GM18502 (cell line): Measurements from ENCODE around the gene HOXC6.
"Not testable (repeated sequence)": the region's sequence is repeated elsewhere in the genome, so short reads cannot be mapped to it uniquely, and the experiment has no call there.

ENCODE experiments used
- ATAC-seq: cut with Tn5 transposase; IDR thresholded peaks from one replicate; pipeline ENCODE4 v1.9.1; 2021; ENCODE audit warnings: mild to moderate bottlenecking; ENCODE audit not compliant: unreplicated experiment, poor library complexity

Gene HOXC6

DNA sequence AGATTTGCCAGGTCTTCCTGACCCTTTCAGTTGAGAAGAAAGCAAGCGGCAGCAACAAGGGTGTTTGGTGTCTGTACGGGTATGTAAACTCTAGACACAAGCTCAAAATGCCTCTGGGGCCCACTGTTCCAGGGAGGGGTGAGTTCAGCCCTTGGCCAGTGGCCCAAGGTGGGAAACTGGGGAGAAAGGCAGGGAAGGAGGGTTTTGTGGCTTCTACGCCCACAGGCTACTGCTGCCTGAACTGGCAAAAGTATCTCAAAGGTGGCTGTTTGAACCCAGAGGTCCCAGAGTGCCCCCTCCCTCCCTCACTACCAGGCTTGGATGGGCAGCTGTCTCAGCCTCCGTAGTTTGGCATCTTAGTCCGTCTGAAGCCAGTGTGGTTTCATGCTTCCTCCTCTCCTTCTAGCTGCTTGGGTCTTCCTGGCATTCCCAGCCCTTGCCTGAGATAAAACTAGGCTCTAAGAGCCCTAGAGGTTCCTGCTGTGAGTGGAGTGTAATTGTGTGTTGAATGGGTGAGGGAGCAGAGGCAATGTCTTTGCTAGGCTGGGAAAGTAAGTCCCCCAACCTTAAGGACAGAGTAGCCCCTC is 10.1 kb downstream of the HOXC6 start:
- ATAC-seq = no peak

DNA sequence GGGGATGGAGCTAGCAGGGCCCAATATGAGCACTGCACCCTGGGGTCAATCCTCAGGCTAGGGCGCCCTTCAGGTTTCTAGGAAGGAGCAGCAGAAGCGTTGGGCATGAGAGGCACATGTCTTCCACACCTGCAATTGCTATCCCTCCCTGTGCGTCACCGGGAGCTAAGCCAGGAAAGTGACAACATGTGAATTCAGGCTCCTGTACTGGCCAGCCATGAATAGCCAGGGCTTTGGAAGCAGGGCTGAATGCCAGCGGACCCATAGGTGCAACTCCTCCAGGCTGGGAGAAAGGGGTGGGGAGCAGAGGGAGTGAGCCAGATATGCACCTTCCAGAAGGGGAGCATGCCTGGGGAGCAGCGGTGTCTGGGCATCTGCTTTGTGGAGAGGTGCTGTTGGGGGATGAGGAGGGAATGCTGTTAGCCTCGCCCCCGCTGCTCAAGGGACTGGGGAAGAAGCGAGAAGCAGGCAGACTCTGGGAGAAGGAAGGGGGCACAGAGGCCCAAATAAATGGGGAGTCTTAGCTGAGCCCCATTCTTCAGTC is 10.7 kb downstream of the HOXC6 start:
- ATAC-seq = no peak

DNA sequence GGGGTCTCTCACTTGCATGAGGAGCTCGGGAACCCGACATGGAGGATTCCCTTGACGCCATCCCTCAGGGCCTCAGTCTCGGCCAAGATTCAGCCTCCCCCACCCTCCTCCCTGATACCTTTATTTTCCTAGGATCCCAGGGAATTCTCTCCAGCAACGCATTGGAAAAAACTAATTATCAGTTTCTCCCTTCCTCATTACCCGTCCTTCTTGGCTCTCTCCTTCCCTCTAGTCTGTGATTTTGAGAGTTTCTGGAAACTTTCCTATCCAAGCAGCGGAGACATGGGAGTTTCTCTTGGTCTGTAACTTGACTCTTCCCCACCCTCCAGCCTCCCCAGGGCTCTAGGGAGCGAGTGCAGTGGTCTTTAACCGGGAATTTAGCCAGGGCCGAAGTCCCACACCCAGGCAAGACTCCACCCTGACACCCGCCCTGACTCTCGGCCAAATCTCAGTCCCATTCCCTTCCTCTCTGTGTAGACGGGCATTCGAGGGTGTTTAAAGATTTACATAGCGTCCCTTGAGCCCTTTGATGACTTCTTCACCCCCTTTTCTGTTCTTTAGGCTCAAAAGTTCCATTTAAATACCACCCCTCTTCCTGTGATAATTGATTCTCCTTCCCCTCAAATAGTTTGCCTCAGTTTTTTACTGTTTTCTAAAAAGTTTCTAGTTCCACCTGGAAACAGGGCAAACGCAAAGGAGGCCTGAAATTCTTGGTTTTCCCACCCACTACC is 11.3 kb downstream of the HOXC6 start:
- ATAC-seq = no peak

DNA sequence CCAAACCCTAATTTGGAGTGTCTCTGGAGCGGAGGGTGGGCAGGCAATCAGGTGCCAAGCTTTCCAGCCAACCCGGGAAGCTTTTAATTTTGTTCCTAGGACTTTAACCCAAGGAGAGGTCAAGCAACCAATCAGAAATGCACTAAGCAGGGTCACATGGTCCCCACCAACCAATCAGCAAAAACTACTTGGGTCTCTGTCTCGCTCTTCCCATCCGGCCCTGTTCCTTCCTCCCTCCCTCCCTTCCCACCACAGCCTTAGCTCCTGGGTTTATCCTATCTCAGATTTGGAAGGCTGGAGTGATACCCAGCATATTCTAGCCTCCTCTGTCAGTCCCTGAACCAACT is 11.9 kb downstream of the HOXC6 start:
- ATAC-seq = no peak

DNA sequence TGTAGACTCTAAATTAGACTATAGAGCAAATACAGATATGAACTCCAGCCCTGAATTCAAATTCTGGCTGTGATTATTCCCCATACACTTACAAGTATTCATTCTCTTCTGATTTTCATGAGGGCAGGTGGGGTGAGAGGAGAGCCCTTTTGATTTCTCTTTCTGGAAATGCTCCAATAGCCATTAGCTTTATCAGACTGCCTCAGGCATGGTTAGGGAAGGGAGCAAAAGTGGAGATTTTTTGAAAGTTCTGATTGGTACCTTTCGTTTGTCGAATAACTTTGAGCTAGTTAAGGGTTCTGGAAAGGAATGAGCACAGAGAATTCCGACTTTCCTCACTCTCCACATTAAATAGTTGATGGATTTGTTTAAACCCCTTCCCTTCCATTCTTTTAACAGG is 12.4 kb downstream of the HOXC6 start:
- no peak for ATAC-seq

DNA sequence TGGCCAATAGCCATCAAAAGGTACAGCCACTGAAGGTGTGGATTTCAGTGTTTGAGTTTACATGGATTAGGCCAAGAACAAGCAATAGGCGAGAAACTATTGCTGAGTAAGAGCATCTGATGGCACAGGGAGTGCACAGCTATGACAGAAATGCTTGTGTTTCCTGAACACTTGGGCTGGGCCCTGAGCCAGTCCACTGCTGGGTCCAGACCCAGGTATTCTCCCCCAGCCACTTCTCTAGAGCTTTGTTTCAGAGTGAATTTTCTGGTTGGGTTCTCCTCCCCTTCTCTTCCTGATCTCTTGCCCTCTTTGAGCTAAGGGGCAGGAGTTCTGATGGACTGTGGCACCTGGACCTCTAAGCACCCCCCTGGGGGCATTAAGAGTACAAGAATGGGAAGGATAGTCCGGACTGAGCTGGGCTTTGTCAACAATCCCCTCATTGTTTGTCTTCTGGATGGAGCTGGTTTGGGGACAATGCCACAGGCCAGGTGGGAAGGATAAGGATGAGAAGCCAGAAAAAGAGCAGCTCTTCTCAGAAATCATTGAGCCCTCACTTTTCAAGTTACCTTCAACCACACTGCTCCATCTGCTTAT is 13.0 kb downstream of the HOXC6 start:
- no peak for ATAC-seq

DNA sequence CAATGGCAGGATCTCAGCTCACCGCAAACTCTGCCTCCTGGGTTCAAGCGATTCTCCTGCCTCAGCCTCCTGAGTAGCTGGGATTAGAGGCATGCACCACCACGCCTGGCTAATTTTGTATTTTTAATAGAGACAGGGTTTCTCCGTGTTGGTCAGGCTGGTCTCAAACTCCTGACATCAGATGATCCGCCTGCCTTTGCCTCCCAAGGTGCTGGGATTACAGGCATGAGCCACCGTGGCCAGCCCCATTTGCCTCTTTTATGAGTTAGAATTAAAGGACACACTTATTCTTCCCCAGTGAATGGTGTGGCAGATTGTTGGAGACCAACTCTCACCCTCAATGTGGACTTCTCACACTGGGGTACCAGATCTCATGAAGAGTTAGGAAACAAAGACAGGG is 13.8 kb downstream of the HOXC6 start:
- not testable (repeated sequence) for ATAC-seq

DNA sequence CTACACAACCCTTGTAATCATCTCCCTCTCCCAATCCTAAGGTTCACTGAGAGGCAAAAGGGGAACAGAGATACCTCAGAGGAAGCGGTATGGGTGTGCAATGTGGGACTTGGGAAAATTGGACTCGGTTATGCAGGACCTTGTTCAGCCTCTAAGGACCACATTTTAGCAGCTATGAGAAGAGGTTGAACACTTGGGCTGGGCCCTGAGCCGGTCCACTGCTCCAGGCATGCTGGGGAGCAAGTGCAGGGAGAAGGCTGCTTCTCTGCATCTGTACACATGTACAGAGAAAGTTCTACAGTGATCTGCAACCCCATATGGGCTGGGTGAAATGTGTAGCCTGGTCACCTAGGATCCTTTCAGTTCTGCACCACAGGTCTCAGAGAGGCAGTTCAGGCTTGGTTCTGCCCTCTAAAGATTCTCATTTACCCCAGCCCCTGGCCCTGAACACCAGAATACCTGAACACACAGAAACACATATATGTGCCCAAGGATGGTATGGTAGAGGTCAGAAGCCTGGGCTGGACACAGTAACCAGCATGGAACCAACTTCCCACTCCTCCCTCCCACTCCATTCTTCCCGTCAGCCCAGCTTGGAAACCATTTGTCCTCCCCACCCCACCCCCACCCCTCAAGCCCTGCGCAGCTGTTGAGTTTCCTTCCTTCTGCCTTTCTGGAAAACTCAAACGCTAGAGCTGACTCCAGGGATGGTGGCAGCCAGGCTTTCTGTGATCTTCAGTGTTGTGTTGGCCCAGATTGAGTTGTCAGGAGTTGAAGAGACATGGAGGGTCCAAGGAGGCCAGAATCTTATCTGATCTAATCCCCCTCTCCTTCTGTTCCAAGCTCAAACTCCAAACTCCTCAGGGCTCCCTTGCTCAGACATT is 15.0 kb downstream of the HOXC6 start:
- ATAC-seq = no peak

DNA sequence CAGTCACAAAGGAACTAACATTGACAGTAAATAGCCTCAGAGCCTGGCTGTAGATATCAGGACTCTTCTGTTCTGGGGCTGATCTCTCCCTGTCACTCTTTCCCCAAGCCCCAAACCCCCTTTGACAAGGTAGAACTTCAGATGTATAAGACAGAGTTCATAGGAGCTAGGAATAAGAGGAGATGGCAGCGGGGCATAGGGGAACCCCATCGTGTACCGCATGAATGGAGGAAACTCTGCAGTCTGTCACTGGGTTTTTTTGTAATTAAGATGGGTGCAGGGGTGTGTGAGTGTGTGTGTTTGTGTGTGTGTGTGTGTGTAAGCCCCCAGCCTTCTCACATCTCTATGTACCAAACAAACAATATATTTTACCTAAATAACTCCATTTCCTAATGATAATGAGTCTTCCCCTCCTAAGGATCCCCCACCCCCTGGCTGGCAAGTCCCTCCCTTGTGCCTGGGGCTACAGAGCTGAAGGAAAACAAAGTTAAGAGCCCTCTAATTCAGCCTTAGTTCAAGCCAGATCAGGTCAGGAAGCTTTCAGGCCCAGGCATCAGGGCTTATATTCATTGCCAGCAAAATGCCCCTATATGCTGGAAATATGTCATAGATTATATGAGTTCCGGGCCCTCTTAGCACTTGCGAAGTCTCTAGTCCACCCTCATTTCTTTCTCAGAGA is 16.3 kb downstream of the HOXC6 start:
- no peak for ATAC-seq

DNA sequence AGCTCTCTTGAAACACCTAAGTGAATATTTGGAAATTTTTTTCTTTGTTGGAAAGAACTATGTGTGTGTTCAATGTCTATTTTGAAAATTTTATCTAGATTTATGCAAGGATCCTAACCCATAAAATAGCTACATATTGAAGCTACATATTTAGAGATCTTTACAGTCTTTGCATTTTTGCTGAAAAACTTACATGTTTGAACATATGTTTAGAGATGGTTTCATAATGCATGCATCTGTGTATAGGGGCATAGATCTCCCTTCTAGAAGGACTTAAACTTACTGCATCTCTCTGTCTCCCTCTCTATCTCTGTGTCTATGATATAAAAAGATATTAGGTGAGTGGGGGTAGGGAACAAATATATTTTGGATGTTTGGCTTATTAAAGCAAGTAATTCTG is 17.2 kb downstream of the HOXC6 start:
- ATAC-seq = no peak

DNA sequence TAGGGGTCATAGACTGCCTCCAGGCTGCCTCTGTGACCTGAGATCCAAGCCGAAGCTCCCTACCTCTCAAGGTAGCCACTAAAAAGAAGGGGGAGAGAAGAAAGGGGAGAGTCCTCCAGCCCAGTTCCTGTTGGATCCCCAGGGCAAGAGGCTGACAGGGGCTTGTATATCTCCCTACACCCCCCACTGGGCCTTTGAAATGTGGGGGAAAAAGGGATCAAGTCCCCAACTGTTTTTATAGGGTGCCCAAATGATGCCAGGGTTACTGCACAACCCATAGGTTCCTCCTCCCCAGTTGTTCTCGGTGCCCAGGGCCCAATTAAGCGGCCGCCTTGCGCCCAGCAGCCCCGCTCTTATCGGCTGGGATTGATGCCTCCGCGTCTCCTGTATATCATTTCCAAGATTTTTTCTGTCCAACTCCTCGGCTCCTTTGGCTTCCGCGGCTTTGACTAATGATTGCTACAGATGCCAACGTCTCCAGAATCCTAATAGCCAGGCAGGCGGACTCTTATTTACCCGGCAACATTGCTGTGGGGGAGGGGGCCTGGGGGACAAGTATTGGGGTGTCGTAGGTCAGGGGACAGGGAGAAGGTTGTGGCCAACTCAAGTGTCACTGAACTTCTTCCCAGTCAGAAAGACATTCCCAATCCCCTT is 17.8 kb downstream of the HOXC6 start:
- no peak for ATAC-seq

DNA sequence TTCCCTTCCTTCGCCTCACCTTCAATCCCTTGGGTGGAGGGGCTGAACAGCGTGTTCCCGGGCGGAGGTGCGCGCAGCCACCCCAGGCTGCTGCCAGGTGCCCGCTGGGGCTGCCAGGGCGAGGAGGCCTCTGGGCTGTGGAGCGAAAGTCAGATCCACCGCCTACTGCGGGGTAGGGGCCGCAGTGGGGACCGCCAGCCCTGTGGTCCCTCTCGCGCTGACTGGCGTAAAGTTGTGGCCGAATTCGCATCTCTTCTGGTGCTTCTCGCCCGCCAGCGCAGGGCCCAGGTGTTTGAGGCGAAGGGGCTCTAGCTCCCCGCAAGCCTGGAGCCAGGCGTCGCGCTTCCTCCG is 18.5 kb downstream of the HOXC6 start:
- no peak for ATAC-seq

DNA sequence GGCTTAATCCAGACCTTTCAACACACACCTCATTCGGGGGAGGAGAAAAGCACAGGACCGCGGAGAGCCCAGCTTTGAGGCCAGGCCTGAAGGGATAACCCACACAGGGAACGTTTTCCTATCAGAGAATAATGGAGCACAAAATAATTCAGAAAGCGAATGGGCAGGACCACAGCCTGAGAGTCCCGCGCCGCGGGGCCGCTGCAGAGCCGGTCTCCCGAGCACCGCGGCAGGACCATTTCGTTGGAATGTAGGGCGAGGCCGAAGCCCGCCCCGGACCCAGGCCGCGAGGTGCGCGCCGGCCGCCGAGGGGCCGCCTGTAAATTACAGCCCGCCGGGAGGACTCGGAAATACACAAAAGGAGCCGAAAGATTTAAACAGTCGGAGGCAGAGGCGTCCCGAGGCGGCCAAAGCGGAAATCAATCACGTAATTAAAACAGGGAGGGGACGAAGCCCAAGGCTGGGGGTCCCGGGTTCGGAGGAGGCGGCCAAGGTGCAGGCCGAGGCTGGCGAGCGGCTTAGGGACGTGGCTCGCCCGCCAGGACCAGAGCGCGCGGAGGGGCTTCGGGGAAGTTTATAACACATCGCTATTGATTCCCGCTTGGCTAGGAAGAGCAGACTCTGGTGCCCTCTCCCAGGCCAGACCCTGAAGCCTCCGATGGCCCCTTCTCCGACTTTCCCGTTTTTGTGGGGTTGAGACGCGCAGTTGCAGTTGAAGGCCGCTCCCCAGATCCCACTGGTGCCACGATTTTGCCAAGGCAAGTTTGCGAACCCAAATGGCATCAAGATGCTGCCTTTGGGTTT is 19.1 kb downstream of the HOXC6 start:
- ATAC-seq = no peak

DNA sequence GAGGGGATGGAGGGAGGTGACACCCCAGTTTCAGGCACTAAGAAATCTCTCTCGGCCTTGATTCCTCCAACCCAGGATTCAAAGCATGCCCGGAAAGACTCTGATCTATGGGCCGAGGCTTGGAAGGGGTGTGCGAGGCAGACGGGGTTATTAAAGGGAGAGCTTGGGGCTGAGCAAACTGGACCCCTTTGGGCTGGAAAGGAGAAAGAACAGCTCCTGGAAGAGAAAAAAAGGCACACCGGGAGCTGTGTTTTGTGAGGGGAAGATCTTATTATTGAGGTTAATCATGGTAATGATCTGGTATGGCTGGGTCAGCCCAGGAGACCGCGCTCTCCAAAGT is 19.7 kb downstream of the HOXC6 start:
- no peak for ATAC-seq

DNA sequence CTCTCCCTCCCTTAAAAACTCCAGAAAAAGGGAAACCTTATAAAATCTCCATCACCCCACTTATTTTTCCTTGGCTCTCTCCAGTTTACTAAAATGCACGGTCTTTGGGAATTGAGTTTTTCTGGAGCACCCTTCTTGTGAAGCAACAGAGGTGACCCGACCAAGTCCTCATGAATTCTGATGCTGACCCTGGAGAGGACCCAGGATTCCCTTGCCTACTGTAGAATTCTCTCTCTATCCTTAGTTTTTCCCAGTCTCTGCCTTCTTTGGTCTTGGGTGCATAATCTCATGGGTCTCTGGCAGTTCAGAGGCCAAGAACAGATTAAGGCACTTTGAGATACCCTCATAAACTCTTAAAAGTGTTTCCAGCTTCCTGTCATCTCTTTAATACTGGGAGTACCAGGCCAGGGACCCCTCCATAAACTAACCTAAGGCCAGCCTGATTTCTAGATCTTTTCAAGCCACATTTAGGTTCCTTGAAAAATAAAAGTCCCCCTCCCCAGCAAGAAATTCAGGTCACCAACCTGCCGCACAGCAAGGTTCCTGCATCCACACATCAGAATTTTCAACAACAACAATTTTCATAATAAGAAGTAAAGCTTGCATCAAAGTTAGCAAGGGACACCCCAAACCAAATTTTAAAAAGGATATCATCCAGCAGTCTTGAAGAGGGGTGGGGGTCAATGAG is 20.3 kb downstream of the HOXC6 start:
- ATAC-seq = no peak

DNA sequence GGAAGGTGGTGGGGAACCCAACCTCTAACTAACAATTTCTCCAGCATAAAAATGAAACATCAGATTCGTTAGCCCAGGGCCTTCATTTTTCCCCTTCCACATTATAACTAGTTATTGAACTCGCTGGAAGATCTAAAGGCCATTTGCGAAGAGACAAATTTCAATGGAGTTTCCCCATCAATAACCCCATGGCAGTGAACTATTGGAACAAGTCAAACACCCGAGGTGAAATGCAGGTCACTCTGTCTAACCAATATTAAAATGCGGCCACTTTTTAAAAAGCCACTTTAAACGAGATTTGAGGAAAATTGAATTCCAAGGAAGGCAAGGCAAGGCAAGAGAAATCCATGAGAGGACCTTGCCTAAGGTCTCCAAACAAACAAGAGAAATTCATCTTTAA is 20.9 kb downstream of the HOXC6 start:
- ATAC-seq = no peak

DNA sequence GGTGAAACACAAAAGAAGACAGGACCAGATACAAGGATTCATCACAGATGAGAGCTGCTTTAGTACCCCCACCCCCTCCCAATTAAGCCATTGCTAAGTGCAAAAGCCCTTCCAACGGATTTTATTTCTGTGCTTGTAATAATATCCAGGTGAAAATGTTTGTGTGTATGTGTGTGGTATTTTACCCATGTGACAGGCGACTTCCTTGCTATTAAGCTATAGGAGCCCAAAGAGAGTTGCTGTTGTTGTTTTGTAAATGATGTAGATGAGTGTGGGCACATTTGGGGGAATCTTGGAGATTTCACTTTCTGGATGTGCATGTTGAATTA is 22.2 kb downstream of the HOXC6 start:
- ATAC-seq = no peak

DNA sequence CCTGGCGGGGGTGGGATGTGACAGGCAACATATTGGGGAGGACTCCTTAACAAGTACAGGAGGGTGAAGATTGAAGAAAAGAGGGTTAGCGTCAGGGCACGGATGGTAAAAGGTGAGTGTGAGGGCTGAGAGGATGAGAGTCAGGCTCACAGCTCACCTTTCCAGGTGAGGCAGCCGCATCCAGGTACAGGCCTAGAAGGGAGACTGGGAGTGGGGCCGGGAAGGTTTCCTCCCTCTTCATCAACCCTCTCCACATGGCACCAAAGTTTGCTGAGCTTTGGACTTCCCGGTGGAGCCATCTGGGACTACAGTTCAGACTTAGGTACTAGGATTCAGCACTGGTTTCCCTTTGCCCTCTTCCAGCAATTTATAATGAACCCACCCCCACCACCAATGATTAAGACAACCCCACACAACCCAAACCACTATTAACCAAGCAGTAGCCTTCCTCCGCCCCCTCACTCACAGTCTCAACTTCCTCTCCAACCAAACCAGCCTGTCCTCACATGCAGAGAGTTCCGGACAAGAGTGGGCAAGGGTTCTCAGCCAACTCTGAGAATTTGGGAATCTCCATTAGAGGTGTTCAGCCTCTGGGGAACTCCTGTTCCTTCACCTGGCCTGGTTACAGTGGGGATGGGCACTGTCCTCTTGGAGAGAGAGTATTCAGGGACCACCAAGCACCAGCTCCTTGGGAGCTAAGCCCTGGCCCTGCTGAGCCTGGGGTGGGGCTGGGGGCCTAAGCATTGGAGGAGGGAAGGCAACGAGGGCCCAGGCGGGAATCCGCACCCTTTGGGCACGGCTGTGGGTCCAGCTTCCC is 23.0 kb downstream of the HOXC6 start:
- no peak for ATAC-seq
